ENCODE data around the gene IPPK.

The IPPK gene, protein sequence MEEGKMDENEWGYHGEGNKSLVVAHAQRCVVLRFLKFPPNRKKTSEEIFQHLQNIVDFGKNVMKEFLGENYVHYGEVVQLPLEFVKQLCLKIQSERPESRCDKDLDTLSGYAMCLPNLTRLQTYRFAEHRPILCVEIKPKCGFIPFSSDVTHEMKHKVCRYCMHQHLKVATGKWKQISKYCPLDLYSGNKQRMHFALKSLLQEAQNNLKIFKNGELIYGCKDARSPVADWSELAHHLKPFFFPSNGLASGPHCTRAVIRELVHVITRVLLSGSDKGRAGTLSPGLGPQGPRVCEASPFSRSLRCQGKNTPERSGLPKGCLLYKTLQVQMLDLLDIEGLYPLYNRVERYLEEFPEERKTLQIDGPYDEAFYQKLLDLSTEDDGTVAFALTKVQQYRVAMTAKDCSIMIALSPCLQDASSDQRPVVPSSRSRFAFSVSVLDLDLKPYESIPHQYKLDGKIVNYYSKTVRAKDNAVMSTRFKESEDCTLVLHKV

GRCh38 chr9:92669890-92670708, at the start of gene IPPK:
TSS of gene IPPK (minus strand) at chr9:92670131. CDS start at chr9:92669988, 143 bp downstream.
- peak; percentile 92 for DNase-seq (ENCODE audit: low spot score)

GRCh38 chr9:92719028-92719647, 49.2 kb upstream of the IPPK start:
- DNase-seq (ENCODE audit: low spot score) = no peak

DNA sequence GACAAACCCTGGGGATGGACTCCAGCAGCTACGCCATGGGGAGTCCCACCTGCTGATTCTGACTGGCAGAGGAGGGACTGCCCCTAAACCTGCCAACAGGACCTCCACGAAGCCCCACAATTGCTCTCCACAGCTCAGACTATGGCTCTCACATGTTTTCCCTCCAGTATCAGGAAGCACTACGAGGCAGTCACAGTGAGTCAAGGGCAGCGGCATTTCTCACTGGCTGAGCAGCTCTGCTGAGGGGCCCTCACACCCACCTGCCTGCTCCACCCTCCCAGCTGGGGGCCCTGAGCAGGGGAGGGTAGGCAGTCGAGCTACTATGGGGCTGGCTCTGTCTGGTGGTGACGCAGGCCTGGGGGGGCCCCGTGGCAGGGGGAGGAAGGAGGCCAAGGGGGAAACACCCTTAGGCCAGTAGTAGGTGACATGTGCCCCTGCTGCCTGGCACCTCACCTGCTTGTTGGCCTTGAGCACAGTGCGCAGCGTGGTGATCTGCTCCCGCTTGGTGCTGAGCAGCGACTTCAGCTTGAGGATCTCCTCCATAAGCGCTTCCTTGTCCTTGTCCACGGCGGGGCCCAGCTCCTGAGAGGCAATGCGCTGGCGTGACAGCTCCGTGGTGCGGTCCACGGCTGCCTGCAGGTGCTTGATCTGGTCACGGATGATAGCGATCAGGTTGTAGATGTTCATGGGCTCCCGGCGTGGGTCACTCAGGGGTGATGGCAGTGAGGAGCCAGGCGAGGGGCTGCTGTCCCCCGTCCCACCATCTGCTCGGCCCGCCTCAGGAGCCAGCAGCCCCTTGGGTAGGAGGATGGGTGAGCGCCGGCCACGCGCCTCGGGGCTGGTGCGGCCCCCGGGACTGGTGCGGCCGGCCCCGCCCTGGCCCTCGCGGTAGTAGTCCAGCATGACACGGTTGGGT, 48.4 kb upstream of the IPPK start:
- no peak for DNase-seq (ENCODE audit: low spot score)

DNA sequence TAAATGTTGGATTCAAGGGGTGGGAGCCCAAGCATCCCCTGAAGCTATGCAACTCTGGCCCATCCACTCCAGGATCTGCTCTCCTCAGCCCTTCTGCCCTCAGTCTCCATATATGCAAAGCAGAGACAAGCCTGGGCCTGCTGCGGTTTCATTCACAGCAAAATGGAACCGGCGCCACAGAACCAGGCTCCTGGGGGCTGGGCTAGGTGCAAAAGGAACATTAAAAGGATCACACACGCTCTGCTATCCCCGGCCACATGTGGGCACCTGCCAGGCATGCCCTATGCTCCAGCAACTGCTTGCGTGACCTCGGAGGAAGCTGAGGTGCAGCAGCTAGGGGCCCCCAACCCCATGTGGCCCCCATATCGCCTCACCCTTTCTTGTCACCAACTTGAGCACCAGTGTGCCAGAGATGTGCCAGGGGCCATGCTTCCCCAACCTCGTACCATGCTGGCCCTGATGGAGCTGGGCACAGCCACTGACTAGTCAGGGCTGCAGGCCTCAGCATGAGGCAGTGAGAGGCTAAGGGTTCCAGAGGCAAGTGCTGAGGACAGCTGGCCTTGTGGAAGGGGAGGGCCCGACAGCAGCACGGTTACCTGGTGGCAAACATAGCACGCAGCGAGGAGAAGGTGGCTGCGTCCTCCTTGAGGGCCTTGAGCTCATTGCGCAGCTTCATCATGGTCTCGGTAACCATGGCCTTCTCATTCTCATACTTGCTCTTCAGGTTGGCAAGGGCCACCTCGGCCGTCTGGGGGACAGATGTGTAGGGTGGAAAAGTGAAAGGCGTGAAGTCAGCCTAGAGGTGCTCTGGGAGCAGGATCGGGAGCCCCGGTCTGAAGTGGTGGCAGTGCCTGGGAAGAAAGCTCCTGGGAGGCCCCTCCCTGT, 47.5 kb upstream of the IPPK start:
- DNase-seq (ENCODE audit: low spot score) = no peak

GRCh38 chr9:92716557-92716956, 46.6 kb upstream of the IPPK start:
- peak; percentile 85 for DNase-seq (ENCODE audit: low spot score)

GRCh38 chr9:92715488-92716231, 45.7 kb upstream of the IPPK start:
- no peak for DNase-seq (ENCODE audit: low spot score)

DNA sequence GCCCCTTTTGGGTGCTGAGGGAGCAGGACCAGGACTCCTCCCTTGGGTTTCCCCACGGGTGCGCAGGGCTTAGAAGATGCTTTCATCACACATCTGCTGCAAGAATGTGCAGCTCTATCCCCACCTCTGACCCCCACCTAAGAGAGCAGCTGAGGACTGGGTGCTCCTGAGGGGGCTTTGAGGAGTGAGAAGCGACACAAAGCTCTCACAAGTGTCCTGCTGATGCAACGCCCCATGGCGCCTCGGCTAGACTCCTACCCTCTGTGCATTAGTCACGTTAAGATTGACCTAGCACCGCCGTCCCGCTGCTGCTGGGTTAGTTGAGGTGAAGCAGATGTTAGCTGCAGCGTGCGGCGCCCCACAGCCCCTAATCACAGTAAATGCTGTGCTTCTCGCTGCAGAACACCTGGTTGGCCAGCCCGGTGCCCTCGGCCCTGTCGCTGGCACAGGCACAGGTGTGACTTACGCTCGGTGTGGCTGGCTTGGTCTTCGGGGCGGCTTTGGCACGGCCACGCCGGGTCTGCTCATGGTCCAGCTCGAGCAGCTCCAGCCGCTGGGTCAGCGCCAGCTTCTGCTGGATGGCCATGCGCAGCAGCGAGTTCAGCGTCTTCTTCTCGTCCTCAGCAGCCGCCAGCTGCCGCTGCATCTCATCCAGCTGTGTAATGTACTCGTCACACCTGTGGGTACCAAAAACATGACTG, 45.0 kb upstream of the IPPK start:
- DNase-seq (ENCODE audit: low spot score) = no peak

DNA sequence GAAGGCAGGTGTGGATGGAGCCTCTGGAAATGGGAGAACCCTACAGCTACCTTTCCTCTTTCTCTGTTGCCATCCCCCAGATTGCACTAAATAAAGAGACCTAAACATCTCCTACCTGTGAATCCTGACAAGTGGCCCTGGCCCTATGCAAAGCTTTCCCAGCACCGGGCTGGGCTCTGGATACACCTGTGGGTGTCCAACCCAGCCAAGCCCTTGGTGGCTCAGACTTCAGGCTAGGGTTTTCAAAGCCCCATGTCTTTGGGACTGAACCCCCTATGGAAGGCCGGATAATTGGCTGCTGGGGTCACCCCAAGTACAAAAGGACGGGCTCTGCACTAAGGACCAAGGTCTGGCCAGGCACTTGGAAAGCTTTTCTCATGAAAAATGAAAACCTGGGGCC, 44.1 kb upstream of the IPPK start:
- no peak for DNase-seq (ENCODE audit: low spot score)

DNA sequence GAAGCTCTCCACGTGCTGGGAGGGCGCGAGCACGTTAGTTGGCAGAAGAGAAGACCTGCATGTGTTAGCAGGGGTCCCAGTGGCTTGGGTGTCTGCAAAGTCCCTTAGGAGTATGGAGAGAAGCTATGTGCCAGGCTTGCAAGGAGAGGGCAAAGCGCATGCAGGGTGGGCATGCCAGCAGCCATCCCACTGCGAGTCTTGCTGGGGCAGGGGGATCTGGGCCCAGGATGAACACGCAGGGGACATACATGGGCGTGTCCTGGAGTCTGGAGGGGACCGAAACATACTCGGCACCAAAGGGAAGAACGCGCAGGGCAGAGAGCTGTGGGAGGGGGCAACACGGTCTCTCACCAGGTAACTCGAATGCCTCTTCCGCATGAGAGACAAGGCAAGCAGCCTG, 43.6 kb upstream of the IPPK start:
- no peak for DNase-seq (ENCODE audit: low spot score)

- DNase-seq (ENCODE audit: low spot score) = no peak
Measured at GRCh38 chr9:92712767-92713166, 42.8 kb upstream of the IPPK start.

GRCh38 chr9:92711844-92712243, 41.9 kb upstream of the IPPK start:
- DNase-seq (ENCODE audit: low spot score) = no peak

DNA sequence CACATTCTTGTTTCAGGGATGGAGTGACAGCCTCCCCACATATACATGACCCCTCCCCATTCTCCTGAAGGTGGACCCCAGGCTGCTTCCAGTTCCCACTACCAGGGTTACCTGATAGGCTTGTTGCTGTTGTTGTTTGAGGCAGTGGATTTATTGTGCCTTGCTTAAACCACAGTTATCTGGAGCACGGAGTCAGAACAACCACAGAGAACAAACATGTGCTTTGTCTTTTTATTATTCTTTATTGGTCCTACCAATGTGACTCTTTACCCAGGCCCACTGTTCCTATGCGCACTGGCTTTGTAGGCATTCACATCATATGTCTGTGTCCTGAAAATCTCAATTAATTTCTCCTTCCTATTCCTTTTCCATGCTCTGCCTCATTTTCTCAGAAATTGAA, 41.2 kb upstream of the IPPK start:
- DNase-seq (ENCODE audit: low spot score) = no peak

- DNase-seq (ENCODE audit: low spot score) = no peak
Measured at GRCh38 chr9:92710368-92710767, 40.4 kb upstream of the IPPK start.

GRCh38 chr9:92709954-92710353, 40.0 kb upstream of the IPPK start:
- no peak for DNase-seq (ENCODE audit: low spot score)

GRCh38 chr9:92709240-92709639, 39.3 kb upstream of the IPPK start:
- DNase-seq (ENCODE audit: low spot score) = no peak

DNA sequence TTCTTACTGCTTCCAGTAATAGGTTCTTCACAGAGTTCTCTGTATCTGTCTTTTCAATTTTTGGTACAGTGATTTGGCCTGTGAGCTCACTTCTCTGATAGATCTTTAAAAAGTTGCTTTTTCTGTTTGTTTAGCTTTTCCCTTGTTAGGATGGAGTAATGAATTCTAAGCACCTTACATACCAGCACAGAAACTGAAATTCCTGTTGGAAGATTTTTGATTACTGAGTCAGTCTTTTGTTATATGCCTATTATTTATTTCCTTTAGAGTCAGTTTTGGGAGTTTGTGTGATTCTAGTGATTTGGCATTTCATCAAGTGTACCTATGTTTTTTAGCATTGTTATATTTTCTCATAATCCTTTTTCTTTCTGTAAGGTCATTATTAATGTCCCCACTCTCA, 37.6 kb upstream of the IPPK start:
- DNase-seq (ENCODE audit: low spot score) = no peak

GRCh38 chr9:92706218-92706940, 36.4 kb upstream of the IPPK start:
- DNase-seq (ENCODE audit: low spot score) = peak; percentile 39

- no peak for DNase-seq (ENCODE audit: low spot score)
Measured at GRCh38 chr9:92704528-92704927, 34.6 kb upstream of the IPPK start.

DNA sequence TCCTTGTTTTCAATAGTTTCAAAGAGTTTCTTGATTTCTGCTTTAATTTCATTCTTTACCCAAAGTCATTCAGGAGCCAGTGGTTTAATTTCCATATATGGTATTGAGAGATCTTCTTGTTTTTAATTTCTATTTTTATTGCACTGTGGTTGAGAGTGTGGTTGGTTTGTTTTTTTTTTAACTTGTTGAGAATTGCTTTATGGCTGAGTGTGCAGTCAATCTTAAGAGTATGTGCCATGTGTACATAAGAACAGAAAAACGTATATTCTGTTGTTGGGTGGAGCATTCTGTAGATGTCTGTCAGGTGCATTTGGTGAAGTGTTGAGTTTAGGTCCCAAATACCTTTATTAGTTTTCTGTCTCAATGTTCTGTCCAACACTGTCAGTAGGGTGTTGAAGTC, 26.7 kb upstream of the IPPK start:
- DNase-seq (ENCODE audit: low spot score) = no peak
